ENCODE results near the gene PLXNA4.

PLXNA4 gene

GRCh38 chr7:132261327-132262159 is 314.7 kb downstream of the PLXNA4 start:
- H3K4me1 ChIP-seq (ENCODE audit: control insufficient read depth, insufficient read depth, low read length) = no peaks in the 10 kb centered on the region
- H3K27ac ChIP-seq (ENCODE audit: low read depth, low read length) = no peak overlapping the region
- H3K36me3 ChIP-seq (ENCODE audit: control insufficient read depth, insufficient read depth, low read length) = no peaks in the 10 kb centered on the region
- no peak overlapping the region for H3K9ac ChIP-seq (ENCODE audit: low read depth, low read length)
- H3K9me3 ChIP-seq (ENCODE audit: control insufficient read depth, insufficient read depth, low read length) = no peaks in the 10 kb centered on the region
- no peaks in the 10 kb centered on the region; the same call in 1 of the 2 replicates for H3K27me3 ChIP-seq (ENCODE audit: control insufficient read depth, insufficient read depth, low read length)
- no peak overlapping the region for H3K4me3 ChIP-seq (ENCODE audit: low read depth, low read length)

GRCh38 chr7:132258231-132258630 is 318.0 kb downstream of the PLXNA4 start:
- Histone ChIP-seq H3K4me1 (ENCODE audit: control insufficient read depth, insufficient read depth, low read length) (no peaks in the 10 kb centered on the region), H3K9ac (ENCODE audit: low read depth, low read length) (no peak overlapping the region), H3K4me3 (ENCODE audit: low read depth, low read length) (no peak overlapping the region), H3K9me3 (ENCODE audit: control insufficient read depth, insufficient read depth, low read length) (no peaks in the 10 kb centered on the region), H3K36me3 (ENCODE audit: control insufficient read depth, insufficient read depth, low read length) (no peaks in the 10 kb centered on the region), H3K27ac (ENCODE audit: low read depth, low read length) (no peak overlapping the region), H3K27me3 (ENCODE audit: control insufficient read depth, insufficient read depth, low read length) (no peaks in the 10 kb centered on the region)

DNA sequence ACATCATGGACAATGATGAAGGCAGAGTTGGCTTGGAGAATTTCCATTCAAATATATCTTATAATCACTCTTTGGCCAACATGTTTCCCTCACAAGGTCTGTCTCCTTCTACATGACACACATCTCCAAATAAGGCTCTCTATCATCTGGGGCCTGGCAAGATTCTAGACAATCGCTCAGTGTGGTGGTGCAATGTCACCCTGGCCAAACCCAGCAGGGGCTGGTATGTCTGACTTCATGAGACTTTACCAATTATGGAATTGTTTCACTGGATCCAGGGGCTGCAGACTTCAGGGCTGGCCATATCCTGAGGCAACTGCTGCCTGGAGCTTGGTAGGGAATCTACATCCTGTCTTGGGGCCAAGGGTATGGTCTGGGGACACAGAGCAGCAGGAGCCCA is 319.0 kb downstream of the PLXNA4 start:
- no peak overlapping the region for H3K4me3 ChIP-seq (ENCODE audit: low read depth, low read length)
- no peaks in the 10 kb centered on the region for H3K9me3 ChIP-seq (ENCODE audit: control insufficient read depth, insufficient read depth, low read length)
- no peak overlapping the region for H3K9ac ChIP-seq (ENCODE audit: low read depth, low read length)
- H3K27me3 ChIP-seq (ENCODE audit: control insufficient read depth, insufficient read depth, low read length) = no peaks in the 10 kb centered on the region
- no peak overlapping the region for H3K27ac ChIP-seq (ENCODE audit: low read depth, low read length)
- H3K36me3 ChIP-seq (ENCODE audit: control insufficient read depth, insufficient read depth, low read length) = no peaks in the 10 kb centered on the region
- no peaks in the 10 kb centered on the region for H3K4me1 ChIP-seq (ENCODE audit: control insufficient read depth, insufficient read depth, low read length)

DNA sequence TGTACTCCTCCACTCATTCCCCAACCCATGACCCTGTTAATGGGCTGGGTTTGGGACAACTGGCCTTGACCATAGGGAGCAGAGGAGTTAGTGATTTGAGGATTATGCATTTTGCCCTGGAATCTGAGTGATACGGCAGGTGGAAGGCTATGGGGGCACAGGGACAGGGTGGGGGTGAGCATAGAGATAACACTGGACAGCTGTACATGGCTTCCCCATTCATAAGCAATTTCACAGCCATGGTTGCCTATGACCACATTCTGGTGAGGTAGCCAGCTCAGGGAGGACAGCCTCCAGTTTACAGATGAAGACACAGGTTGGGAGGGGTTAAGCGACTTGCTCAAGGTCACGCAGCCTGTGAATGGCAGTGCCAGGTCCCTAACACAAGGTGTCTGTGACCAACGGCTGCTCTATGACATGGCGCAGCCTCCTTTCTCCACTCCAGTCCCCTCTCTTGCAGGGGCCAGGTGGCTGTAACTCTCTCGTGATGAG is 319.5 kb downstream of the PLXNA4 start:
- H3K27me3 ChIP-seq (ENCODE audit: control insufficient read depth, insufficient read depth, low read length) = no peaks in the 10 kb centered on the region
- H3K9ac ChIP-seq (ENCODE audit: low read depth, low read length) = no peak overlapping the region
- no peaks in the 10 kb centered on the region for H3K36me3 ChIP-seq (ENCODE audit: control insufficient read depth, insufficient read depth, low read length)
- H3K4me1 ChIP-seq (ENCODE audit: control insufficient read depth, insufficient read depth, low read length) = no peaks in the 10 kb centered on the region; the same call in 1 of the 2 replicates
- H3K9me3 ChIP-seq (ENCODE audit: control insufficient read depth, insufficient read depth, low read length) = no peaks in the 10 kb centered on the region
- no peak overlapping the region for H3K4me3 ChIP-seq (ENCODE audit: low read depth, low read length)
- H3K27ac ChIP-seq (ENCODE audit: low read depth, low read length) = no peak overlapping the region

- no peaks in the 10 kb centered on the region for H3K27me3 ChIP-seq (ENCODE audit: control insufficient read depth, insufficient read depth, low read length)
- no peaks in the 10 kb centered on the region for H3K9me3 ChIP-seq (ENCODE audit: control insufficient read depth, insufficient read depth, low read length)
- H3K36me3 ChIP-seq (ENCODE audit: control insufficient read depth, insufficient read depth, low read length) = no peaks in the 10 kb centered on the region
These were observed 320.4 kb downstream of the PLXNA4 start for GRCh38 chr7:132255898-132256297.

GRCh38 chr7:132255115-132255797 is 321.0 kb downstream of the PLXNA4 start:
- Histone ChIP-seq H3K4me3 (ENCODE audit: low read depth, low read length) (no peak overlapping the region), H3K36me3 (ENCODE audit: control insufficient read depth, insufficient read depth, low read length) (no peaks in the 10 kb centered on the region), H3K9ac (ENCODE audit: low read depth, low read length) (no peak overlapping the region), H3K4me1 (ENCODE audit: control insufficient read depth, insufficient read depth, low read length) (peaks cover 13% of the 10 kb centered on the region), H3K9me3 (ENCODE audit: control insufficient read depth, insufficient read depth, low read length) (no peaks in the 10 kb centered on the region), H3K27me3 (ENCODE audit: control insufficient read depth, insufficient read depth, low read length) (no peaks in the 10 kb centered on the region), H3K27ac (ENCODE audit: low read depth, low read length) (no peak overlapping the region)

More at GRCh38 chr7:132255898-132256297, 320.4 kb downstream of the PLXNA4 start:
- no peak overlapping the region for H3K27ac ChIP-seq (ENCODE audit: low read depth, low read length)
- H3K4me3 ChIP-seq (ENCODE audit: low read depth, low read length) = no peak overlapping the region
- H3K4me1 ChIP-seq (ENCODE audit: control insufficient read depth, insufficient read depth, low read length) = peaks cover 7% of the 10 kb centered on the region
- H3K9ac ChIP-seq (ENCODE audit: low read depth, low read length) = no peak overlapping the region

DNA sequence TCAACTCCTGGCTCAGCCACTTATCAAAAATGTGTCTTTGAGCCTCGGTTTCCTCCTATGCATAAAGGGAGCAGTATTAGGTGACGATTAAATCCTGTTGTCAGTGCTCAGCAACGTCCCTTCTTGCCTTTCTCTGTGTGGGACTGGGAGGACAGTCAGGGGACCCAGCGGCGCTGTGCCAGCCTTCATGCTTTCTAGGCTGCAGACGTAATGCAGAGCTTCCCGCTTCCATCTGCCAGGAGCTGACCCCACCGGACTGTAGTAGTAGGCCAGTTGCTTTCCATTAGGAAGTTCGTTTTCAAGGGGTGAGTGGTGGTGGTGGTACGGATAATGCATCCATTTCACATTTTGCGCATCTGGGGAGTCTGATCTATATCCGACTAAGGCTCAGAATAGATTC is 321.8 kb downstream of the PLXNA4 start:
- Histone ChIP-seq H3K9me3 (ENCODE audit: control insufficient read depth, insufficient read depth, low read length) (no peaks in the 10 kb centered on the region), H3K9ac (ENCODE audit: low read depth, low read length) (no peak overlapping the region), H3K36me3 (ENCODE audit: control insufficient read depth, insufficient read depth, low read length) (no peaks in the 10 kb centered on the region), H3K27me3 (ENCODE audit: control insufficient read depth, insufficient read depth, low read length) (no peaks in the 10 kb centered on the region), H3K4me3 (ENCODE audit: low read depth, low read length) (no peak overlapping the region), H3K4me1 (ENCODE audit: control insufficient read depth, insufficient read depth, low read length) (peaks cover 20% of the 10 kb centered on the region), H3K27ac (ENCODE audit: low read depth, low read length) (no peak overlapping the region)

DNA sequence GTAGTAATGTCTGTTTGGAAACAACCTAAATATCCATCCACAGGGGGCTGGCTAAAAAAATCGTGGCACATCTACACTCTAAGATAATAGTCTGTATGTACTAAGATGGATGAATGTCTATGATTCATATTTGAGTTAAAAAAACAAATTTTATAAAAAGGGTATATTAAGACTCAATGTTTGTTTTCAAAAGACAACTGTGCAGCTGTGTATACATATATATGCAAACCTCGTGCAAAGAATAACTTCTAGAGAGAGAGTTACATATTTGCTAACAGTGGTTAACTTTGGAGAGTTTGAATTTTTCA is 323.5 kb downstream of the PLXNA4 start:
- no peaks in the 10 kb centered on the region for H3K36me3 ChIP-seq (ENCODE audit: control insufficient read depth, insufficient read depth, low read length)
- H3K9ac ChIP-seq (ENCODE audit: low read depth, low read length) = no peak overlapping the region
- no peak overlapping the region for H3K27ac ChIP-seq (ENCODE audit: low read depth, low read length)
- no peak overlapping the region for H3K4me3 ChIP-seq (ENCODE audit: low read depth, low read length)
- peaks cover 27% of the 10 kb centered on the region for H3K4me1 ChIP-seq (ENCODE audit: control insufficient read depth, insufficient read depth, low read length)
- no peaks in the 10 kb centered on the region for H3K9me3 ChIP-seq (ENCODE audit: control insufficient read depth, insufficient read depth, low read length)
- H3K27me3 ChIP-seq (ENCODE audit: control insufficient read depth, insufficient read depth, low read length) = no peaks in the 10 kb centered on the region

GRCh38 chr7:132251327-132251659 is 325.0 kb downstream of the PLXNA4 start:
- no peaks in the 10 kb centered on the region for H3K36me3 ChIP-seq (ENCODE audit: control insufficient read depth, insufficient read depth, low read length)
- H3K4me3 ChIP-seq (ENCODE audit: low read depth, low read length) = no peak overlapping the region
- no peaks in the 10 kb centered on the region for H3K27me3 ChIP-seq (ENCODE audit: control insufficient read depth, insufficient read depth, low read length)
- no peak overlapping the region for H3K27ac ChIP-seq (ENCODE audit: low read depth, low read length)
- no peaks in the 10 kb centered on the region for H3K9me3 ChIP-seq (ENCODE audit: control insufficient read depth, insufficient read depth, low read length)
- H3K9ac ChIP-seq (ENCODE audit: low read depth, low read length) = no peak overlapping the region
- peaks cover 27% of the 10 kb centered on the region for H3K4me1 ChIP-seq (ENCODE audit: control insufficient read depth, insufficient read depth, low read length)

GRCh38 chr7:132250480-132251326 is 325.6 kb downstream of the PLXNA4 start:
- no peak overlapping the region for H3K9ac ChIP-seq (ENCODE audit: low read depth, low read length)
- no peaks in the 10 kb centered on the region for H3K36me3 ChIP-seq (ENCODE audit: control insufficient read depth, insufficient read depth, low read length)
- no peaks in the 10 kb centered on the region for H3K9me3 ChIP-seq (ENCODE audit: control insufficient read depth, insufficient read depth, low read length)
- no peak overlapping the region for H3K4me3 ChIP-seq (ENCODE audit: low read depth, low read length)
- H3K27me3 ChIP-seq (ENCODE audit: control insufficient read depth, insufficient read depth, low read length) = no peaks in the 10 kb centered on the region
- peaks cover 27% of the 10 kb centered on the region for H3K4me1 ChIP-seq (ENCODE audit: control insufficient read depth, insufficient read depth, low read length)
- no peak overlapping the region for H3K27ac ChIP-seq (ENCODE audit: low read depth, low read length)
